AG20443 (cell line): ENCODE data around the gene MCF2L.
A peak's percentile ranks its signal among the peaks of the same experiment; 100 is the strongest.

Source experiments
- DNase-seq: peaks from one replicate; pipeline ENCODE4 v3.0.0; 2012; ENCODE audit warnings: low spot score, mixed read lengths

Gene MCF2L

DNA sequence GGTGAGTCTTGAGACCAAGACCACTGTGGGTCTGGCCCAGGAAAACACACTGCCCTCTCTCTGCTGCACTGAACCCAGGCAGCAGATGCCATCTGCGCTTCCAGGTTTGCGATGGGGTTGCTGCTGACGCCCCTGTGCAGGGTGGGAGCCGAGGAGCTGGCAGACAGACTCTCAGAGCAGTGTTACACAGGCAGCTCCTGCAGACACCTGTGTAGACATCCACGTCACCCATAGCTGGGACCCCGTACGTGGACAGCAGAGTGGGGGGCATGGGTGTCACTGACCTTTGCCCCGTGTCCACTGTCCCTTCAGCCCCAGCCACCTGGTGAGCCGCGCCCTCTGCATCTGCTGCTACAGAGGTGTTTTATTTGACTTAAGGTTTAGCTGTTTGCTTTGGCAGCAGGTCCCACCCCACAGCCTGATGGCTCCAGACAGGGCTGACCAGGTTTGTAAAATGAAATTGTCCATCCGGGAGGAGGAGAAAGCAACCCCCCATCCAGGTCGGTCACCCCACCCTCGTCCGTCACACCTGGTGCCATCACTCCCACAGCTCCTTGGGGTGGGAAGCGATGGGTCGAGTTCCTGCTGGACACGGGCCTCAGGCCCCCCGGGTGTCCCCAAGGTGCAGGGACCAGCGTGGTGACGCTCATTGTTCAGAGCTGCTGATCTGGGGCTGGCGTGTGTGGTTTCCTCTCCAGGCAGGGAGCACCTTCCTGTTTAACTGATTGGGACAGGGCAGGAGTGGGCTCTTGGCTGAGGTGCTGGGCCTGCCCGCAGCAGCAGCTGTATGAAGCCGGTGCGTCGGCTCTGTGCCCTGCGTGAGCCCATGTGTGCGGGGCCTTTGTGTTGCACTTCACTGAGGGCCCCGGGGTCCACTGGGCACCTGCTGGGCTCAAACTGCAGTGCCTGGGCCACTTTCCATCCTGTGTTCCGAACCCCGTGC is 28.4 kb downstream of the MCF2L start:
- DNase-seq = no peak

DNA sequence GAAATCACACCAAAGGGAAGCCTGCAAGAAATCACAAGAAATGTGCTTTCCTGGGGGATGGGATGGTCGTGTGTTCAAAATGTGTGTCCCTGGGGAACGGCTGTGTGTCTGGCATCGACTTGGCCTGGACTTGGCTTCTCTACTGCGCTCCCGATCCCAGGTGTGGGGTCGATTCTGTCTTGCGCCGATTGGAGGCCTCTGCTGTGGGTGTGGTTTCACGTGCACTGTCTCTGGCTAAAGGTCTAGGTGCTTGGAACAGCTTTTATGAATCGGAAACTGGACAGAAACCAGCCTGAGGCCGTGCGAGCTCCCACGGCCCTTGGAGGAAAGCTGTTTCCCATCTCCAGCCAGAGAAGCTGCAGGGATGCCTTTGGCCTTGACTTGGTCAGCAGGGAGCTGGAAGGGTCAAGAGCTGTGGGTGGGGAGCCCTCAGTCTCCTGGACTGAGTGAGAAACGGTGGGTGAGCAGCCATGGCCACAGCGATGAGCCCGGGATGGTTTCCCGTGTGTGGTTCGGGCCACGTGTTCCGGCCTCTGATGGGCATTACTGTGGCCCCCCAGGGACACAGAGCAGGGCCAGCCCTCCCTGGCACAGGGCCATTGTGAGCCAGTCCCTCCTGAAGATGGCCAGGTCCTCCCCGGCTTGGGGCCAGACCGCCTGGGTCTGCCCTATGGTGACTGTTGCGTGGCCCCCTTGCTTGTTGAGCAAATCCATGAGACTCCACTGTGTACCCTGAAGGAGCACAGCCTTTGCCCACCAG is 29.7 kb downstream of the MCF2L start:
- no peak for DNase-seq

DNA sequence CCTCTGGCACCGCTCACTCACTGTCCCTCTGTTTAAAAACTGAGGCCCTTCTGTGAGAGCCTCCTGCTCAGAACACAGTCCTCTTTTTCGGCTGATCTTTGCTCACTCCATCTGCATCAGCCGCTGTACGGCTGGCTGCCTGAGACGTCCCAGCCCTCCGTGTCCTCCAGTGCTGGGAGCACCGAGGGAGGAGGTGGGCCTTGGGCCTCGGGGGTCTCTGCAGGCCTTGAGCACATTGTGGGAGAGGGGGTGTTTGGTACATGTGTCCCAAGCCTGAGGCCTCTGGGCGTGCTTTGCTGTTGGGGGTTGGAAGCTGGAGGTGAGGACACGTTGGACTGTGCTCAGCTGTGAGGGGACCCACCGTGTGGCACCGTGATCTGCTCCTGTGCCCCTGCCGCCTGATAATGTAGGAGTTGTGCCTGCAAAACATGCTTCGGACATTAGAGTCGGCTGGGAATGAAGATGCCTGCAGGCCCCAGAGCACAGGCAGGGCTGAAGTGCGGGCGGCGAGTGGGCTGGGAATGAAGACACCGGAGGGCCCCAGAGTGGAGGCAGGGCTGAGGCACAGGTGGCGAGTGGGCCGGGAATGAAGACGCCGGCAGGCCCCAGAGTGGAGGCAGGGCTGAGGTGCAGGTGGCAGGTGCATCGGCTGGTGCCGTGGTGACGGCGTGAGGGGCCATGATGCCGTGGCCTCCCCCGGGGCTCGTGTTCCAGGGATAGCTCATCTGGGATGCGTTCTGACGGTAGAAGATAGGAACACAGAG is 30.6 kb downstream of the MCF2L start:
- DNase-seq = no peak

DNA sequence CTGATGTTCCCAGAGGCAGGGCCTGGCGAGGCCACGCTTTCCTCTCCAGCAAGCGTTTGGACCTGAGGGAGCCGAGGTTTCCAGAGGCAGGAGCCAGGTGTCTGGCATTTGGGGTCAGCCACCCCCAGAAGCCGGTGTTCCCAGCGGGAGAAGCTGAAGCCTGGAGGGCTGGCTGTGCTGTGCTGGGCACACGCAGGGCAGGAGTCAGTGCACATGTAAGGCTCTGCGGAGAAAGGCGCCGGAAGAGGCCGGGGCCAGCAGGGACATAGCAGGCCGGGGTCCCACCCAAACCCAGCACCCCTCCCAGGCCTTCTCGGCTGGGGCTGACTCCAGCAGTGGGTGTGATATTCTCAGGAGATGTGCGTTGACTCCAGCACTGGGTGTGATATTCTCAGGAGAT is 31.6 kb downstream of the MCF2L start:
- no peak for DNase-seq

DNA sequence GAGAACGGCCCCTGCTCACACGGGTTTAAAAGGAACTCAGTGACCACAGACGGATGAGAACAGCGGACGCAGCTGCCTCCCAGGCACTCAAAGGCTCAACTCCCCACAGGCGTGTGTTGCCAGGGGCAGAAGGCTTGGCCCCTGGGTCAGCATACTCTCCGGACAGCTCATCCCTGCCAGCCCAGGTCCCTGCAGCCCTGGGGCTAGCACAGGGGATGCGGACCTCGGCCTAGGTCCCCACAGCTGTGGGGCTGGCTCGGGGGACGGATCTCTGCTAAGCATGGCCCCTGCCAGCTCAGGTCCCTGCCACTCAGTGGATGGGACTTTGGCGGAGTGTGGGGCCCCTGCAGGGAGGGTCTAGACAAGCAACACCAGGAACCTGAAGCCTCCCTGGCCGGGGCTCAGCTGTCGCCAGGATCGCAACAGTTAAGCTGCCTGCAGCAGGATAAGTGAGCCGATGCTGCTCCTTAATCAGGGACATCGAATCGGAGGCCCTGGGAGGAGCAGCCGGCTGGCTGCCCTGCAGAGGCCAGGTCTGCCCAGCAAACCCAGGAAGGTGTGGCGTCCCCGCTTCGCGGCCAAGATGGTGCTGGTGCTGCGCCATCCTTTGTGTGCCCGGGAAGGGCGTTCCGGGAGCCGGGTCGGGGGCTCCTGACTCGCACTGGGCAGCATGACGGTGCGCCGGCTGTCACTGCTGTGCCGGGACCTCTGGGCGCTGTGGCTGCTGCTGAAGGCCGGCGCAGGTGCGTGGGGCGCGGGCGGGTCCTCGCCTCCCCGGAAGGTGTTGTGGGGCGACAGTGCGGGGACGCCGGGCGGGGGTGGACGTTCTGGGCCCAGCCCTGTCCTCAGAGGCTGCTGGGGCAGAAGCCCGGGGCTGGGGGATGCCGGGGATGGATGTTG is 32.5 kb downstream of the MCF2L start:
- DNase-seq = peak; percentile 30

DNA sequence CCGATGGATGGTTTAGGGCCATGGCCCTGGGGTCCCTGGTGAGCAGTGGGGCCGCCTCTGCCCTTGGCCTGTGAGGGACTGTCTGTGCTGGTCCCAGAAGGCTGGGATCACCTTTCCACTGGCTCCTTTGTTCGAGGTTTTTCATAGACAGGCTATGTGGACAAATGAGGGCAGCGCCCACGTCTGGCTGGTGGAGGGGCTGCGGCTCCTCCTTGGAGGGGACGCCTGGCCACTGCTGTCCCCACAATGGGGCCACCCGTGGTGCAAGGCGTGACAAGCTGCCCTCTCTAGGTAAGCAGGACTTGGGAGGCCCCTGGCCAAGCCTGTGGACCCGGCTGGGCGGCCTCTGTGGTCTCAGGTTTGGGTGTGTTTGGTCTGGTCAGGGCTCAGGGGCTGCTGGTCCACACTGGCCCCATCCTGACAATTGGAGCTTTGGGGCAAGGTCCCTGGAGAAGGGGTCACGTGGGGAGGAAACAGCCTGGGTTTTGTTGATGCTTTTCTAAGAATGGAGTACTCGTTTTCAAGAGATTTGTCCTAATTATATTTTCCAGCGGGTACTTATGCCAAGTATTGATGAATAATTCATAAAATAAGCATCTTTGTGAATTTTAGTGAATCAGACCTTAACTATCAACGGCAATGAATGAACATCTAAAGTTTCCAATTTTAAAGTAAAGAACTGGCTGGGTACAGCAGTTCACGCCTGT is 33.3 kb downstream of the MCF2L start:
- DNase-seq = no peak

DNA sequence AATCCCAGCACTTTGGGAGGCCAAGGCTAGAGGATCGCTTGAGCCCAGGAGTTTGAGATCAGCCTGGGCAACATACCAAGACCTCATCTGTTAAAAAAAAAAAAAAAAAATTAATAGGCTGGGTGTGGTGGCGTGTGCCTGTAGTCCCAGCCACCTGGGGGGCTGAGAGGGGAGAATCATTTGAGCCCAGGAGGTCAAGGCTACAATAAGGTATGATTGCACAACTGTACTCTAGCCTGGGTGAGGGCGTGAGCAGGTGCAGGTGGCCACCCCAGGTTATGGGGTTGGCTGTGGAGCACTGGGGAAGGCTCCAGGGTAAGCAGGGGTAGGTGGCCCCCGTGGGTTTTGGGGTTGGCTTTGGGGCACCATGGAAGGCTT is 33.9 kb downstream of the MCF2L start:
- DNase-seq = no peak

DNA sequence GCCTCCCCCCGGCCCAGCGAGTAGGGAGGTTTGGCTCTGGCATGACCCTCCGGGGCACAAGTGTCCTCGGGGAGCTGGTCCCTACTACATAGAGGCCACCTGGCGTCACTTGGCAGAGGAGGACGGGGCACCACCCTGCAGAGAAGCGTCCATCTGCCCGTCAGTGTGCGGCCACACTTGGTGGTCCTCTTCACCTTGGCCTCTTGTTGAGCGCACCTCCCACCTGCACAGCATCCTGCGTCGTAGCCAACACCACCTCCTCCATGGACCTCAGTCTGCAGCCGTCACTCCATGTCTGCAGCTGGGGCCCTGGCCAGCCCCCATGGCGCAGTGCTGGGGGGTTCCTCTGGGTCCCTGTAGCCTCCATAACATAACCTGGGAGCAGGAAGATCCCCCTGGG is 35.1 kb downstream of the MCF2L start:
- DNase-seq = no peak

DNA sequence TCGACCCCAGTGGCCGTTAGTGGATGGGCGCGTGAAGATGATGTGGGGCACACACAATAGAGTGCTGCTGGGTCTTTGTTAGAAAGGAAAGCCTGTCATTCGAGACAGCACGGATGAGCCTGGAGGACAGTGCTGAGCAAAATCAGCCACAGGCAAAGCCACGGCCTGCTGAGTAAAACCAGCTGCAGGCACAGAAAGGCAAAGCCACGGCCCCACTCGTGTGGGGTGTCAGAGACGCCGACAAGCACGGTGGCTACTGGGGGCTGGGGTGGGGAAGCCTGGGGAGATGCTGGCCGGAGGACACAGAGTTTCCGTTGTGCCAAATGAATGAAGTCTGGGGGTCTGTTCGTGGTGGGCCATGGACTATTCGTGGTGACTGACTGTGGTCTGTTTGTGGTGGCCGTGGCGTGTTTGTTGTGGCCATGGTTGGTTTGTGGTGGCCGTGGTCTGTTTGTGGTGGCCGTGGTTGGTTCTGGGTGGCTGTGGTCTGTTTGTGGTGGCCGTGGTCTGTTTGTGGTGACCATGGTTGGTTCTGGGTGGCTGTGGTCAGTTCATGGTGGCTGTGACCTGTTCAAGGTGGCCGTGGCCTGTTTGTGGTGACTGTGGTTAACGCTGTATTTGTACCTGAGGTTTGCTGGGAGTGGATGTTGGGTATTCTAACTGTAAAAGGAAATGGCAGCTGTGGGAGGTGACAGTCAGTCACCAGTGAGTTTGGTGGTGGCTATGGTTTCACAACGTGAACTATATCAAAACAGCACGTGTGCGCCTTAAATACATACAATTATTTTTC is 36.3 kb downstream of the MCF2L start:
- DNase-seq = no peak

DNA sequence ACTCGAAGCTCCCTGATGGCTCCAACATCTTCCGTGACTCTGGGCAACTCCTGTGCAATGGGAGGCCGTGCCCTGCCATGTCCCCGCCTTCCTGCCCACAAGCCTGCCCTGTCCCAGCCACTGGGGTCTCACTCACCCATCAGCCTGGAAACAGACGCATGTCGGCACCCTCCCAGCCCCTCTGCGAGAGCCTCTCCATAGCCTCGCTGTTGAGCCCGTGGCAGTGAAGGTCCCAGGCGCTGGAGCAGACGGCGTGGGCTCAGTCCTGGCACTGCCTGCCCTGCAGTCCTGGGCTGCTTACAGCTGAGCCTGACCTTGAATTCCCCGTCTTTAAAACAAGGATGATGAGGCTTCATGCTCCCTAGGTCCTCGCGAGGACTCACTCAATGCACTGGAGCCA is 37.0 kb downstream of the MCF2L start:
- DNase-seq = no peak

DNA sequence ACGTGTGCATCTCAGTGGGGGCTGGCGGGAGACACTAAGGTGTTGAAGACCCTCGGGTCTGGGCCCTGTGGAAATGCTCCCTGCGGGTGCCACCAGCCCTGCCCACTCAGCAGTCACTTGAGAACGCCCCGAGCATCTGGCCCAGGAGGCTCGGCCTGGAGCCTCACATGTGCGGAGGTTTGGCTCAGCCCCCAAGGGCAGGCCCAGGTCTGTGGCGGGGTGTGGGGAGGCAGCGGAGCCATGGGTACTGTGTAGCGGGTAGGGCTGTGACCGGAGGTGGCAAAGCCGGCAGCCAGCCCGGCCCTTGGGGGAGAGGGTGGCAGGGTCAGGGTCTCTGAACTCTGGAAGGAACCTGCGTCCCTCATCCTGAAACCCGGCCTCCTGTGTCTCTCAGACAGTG is 37.6 kb downstream of the MCF2L start:
- no peak for DNase-seq

DNA sequence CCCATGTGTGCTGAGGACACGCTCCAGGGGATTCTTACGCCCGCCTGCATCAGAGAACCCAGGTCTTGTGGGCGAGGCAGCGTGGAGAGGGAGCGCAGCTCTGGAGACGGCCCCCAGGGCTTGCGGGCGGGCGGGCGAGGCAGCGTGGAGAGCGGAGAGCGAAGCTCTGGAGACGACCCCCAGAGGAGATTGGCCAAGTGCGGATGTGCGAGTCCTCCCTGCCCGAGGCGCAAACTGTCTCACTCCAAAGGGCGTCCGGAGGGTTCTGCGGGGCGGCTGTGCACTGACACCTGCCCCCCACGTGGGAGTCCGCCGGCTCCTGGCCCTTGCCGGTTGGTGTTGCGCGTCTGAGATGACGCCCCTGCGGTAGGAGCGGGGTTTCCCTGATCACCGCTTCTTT is 39.8 kb downstream of the MCF2L start:
- no peak for DNase-seq

DNA sequence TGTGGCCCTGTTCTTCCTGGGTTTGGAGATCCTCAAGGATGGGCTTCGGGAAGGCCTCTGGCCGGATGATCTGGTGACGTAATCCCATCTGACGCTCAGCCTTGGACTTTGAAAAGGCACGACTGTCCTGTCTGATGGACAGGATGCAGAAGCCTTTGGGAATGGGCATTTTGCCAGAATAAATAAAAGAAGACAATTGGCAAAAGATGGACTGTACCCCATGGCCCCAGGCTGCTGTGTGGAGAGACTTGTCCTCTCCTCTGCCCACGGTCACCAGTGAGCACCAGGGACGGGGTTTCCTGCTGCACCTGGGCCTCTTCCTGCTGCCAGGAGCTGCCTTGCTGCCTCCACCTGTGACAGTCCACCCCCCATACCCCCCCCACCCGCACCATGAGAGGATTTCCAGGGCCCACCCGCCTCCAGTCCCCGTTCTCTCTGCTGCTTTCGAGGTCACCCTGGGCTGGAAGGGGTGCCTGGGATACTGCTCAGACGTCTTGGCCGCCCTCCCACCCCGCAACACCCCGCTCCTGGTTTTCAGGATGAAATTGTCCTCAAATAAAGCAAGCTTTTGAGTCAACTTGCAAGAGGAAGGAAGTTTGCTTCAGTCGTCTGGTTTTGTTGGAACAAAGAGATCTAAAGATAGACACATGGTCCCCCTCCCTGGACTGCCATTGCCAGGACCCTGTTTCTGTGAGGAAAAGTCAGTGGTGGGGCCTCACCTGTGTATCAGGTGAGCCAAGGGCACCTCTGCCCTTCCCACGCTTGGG is 40.9 kb downstream of the MCF2L start:
- DNase-seq = no peak

DNA sequence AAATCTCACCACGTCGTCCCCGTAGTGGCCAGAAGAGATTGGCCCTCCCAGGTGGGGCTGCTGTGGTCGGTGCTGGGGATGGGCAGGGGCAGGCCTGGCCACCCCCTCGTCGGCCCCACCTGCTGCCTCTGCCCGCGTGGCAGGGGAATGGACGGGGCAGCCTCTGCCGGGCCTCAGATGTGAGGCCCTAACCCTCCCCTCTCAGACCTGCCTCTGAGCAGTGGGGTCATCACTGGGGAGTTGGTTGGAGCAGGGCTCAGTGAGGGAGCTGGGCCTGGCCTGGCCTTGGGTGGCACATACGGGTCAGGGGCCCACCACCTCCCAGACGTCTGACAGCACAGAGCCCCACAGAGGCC is 41.5 kb downstream of the MCF2L start:
- no peak for DNase-seq

DNA sequence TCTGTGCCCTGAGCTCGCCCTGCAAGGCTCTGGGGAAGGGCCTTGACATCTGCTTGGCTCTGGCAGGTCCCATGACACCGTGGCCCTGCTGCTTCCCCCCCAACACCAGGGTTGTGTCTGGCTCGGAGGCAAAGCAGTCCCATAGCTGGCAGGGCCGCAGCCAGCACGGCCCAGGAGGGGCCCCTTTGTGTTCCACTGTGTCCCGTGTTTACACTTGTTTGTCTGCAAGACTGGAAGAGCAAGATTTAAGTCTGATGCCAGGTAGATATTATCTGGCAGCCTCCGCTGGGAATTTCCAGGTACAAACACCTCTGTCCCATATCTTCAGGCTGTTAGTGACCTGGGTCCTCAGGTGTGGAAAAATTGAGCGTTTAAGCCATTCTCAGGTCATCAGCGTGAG is 44.3 kb downstream of the MCF2L start:
- no peak for DNase-seq

DNA sequence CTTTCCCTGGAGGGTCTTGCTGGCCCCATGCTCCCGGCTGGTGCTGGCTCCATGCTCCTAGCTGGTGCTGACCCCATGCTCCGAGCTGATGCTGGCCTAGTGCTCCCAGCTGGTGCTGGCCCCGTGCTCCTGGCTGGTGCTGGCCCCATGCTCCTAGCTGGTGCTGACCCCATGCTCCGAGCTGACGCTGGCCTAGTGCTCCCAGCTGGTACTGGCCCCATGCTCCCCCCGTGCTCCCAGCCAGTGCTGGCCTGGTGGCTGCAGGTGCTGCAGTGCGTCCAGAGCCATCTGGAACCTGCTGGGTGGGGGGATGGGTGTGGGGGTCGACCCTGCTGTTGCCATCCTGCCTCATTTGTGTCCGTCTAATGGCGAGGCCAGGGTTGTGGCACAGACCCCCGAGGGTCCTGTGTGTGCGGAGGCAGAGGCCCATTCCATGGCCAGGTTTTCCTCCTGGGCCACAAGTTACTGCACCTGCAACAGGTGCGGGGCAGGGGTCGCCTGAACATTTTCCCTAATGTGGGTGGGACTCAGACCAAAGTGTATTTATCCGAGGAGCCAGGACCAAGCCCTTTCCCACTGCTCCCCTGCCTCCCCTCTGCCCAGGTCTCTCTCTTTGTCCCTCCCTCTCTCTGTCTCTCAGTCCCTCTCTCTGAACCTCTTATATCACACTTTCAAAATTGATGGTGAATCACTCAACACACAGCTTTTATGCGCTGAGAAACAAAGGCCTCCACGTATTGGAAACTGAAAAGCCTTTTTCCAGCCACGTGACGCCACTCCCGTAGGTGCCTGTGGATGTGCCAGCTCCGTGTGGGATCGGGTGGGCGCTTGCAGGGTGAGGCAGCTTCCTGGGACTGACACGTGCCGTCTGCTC is 45.1 kb downstream of the MCF2L start:
- no peak for DNase-seq

DNA sequence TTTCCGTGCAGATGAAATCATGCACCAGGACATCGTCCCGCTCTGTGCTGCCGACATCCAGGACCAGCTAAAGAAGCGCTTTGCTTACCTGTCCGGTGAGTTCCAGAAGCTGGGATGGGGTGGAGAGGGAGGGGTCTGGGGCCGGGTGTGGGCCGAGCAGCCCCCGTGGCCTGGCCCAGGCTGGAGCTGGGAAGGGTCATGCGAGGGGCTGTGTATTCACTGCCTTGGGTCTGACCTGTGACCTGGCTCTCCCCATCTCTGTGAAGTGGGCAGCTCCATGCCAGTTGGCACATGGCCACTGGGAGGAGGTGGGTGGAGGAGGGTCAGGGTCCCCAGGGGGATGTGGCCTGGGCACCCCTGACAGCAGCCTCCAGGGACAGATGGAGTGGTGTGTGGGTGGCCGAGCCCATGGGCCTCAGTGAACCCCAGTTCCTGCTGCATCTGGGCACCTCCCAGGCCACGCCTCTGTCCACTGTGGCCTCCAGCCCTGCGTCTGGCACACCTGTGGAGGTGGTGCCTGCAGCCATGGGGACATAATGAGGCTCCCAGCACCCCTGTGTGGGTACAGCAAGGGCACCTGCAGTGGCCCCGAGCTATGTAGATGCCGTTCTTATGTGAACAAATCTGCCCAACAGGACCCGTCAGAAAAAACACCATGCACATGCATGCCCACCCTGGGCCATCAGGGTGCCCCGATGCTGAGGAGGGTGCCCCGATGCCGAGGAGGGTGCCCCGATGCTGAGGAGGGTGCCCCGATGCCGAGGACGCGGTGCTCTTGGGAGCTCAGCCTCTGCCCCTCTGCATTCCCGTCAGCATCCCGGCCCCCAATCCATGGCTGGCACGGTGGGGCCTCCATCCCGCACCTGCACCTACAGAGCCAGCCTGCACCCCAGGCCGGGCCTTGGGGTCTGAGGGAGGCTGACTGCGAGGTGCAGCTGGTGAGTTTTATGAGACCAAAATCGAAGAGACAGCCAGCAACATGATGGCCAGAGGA is 46.0 kb downstream of the MCF2L start:
- no peak for DNase-seq
